WERI-Rb-1 (cell line): ENCODE measurements around the gene KCNJ5.

Source experiments
- DNase-seq: peaks from one replicate; pipeline ENCODE4 v3.0.0-alpha.2; 2020
- H3K27ac ChIP-seq: fragments of 250-450 bp; sonication (Bioruptor Pico); 2 replicates; pipeline ENCODE4 v1.5.1; 2020; ENCODE audit warnings: mild to moderate bottlenecking, moderate library complexity
- H3K27me3 ChIP-seq: fragments of 250-450 bp; sonication (Bioruptor Pico); 2 replicates; pipeline ENCODE4 v1.5.1; 2021; ENCODE audit warnings: mild to moderate bottlenecking, low read depth, moderate library complexity; ENCODE audit not compliant: insufficient read depth, severe bottlenecking
- H3K36me3 ChIP-seq: fragments of 250-450 bp; sonication (Bioruptor Pico); 2 replicates; pipeline ENCODE4 v1.5.1; 2020; ENCODE audit warnings: mild to moderate bottlenecking, moderate library complexity
- H3K4me3 ChIP-seq: 2 replicates; pipeline ENCODE4 v1.5.1; 2011; ENCODE audit warnings: low read depth, mild to moderate bottlenecking, control low read depth, low read length
- H3K9me3 ChIP-seq: fragments of 250-450 bp; sonication (Bioruptor Pico); 2 replicates; pipeline ENCODE4 v1.5.1; 2021; ENCODE audit warnings: mild to moderate bottlenecking, moderate library complexity; ENCODE audit not compliant: severe bottlenecking
- TF ChIP-seq, protein P1 (sequence below): IDR thresholded peaks from 2 replicates; pipeline ENCODE4 v1.5.1; 2011; ENCODE audit warnings: low read depth, mild to moderate bottlenecking, control low read depth, inconsistent platforms, low read length

KCNJ5 gene

DNA sequence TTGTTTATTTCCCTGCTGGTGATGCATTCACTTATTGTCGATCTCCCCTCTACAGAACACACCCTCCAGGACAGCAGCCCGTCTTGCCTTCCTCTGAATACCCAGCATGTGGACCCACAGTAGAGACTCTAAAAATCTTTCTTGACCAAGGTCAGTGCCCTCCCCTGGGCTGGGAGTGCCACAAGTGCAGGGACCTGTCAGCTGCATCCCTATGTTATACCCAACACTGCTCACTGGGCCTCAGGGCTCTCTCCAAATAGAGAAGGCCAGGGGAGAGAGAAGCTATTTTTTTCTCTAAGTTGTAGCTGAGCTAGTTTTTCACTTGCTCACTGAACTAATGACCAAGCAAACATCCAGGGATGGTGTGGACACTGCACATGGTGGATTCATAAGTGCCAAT lies 33.8 kb upstream of the KCNJ5 start:
- no peak overlapping the region for H3K4me3 ChIP-seq
- no peaks in the 10 kb centered on the region for H3K9me3 ChIP-seq
- TF ChIP-seq, protein P1, sequence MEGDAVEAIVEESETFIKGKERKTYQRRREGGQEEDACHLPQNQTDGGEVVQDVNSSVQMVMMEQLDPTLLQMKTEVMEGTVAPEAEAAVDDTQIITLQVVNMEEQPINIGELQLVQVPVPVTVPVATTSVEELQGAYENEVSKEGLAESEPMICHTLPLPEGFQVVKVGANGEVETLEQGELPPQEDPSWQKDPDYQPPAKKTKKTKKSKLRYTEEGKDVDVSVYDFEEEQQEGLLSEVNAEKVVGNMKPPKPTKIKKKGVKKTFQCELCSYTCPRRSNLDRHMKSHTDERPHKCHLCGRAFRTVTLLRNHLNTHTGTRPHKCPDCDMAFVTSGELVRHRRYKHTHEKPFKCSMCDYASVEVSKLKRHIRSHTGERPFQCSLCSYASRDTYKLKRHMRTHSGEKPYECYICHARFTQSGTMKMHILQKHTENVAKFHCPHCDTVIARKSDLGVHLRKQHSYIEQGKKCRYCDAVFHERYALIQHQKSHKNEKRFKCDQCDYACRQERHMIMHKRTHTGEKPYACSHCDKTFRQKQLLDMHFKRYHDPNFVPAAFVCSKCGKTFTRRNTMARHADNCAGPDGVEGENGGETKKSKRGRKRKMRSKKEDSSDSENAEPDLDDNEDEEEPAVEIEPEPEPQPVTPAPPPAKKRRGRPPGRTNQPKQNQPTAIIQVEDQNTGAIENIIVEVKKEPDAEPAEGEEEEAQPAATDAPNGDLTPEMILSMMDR = no peak
- H3K27ac ChIP-seq = no peak overlapping the region
- no peak for DNase-seq
- H3K36me3 ChIP-seq = no peaks in the 10 kb centered on the region
- peaks cover 2% of the 10 kb centered on the region for H3K27me3 ChIP-seq

DNA sequence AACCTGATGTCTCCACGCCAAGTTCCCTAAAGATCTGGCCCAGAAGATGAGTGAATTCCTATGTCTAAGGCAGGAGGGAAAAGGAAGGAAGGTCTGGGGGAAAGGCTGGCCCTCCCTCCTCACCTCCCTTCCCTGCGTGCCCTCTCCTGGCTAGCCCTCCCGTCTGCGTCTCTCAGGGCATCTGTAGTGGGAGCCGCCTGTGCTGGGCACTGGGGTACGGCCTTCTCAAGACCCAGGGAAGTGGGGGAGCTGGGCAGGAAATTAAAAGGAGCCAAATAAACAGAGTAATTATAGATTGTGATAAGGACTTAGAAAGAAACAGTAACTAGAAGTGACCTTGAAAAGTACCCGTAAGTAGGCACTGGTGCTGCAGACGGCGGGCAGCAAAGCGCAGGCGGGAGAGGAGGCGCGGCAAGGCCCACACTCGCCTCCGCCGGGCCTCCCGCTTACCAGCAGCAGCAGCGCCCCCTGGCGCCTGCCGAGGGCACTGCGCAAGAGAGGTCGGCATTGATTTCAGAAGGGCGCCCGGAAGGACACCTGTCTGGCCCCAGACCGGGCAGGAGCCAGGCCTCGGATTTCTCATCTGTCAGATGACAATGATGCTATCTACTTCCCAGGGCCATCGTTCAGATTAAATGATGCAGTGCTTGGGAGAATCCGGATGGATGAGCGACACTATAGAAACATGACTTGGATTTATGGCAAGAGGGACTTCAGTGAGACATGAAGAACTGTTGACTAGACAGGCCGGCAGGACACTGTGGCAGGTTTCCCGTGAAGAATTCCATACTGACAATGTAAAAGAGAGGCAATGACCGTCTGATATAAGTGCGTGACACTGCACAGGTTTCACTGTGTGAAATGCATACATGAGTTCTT lies 31.4 kb upstream of the KCNJ5 start:
- no peaks in the 10 kb centered on the region for H3K9me3 ChIP-seq
- TF ChIP-seq, protein P1 = peak; percentile 93
- H3K36me3 ChIP-seq = no peaks in the 10 kb centered on the region
- no peak overlapping the region for H3K27ac ChIP-seq
- peaks cover 2% of the 10 kb centered on the region for H3K27me3 ChIP-seq
- no peak overlapping the region for H3K4me3 ChIP-seq
- DNase-seq = peak; percentile 75

DNA sequence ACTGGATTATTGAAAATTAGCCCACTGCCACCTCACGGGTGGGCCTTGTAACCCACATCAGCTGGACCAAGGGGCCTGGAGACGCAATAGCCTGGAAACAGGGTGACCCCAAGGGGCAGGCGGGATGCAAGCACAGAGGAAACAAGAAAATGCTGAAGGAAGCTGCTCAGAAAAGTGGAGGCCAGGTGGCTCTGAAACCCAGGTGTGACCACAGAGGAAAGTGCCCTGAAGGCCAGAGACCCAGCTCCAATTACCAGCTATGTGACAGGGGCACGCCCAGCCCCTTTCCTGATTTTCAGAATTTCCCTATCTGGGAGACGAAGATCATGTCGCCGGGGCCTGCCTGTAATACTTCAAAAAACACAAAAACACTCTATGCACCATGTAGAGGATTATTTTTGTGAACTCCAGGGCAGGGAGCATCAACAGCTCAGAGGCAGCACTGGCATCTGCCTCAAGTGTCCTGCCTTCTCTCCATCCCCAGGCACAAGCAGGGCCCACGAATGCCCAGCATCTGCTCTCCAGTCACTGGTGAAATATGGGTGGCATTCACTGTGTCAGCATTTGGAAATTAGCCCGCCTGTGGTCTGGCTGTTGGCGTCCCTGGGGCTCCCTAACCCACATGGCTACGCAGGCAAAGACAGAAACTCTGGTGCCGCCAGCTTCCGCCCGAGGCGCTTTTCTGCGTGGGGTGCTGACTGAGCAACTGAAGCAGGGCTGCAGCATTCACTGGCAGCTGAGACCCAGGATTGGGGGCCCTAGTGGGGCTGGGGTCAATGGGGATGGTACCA lies 30.4 kb upstream of the KCNJ5 start:
- Histone ChIP-seq H3K27ac (no peak overlapping the region), H3K36me3 (no peaks in the 10 kb centered on the region), H3K27me3 (peaks cover 2% of the 10 kb centered on the region), H3K4me3 (no peak overlapping the region), H3K9me3 (no peaks in the 10 kb centered on the region)
- DNase-seq = no peak
- TF ChIP-seq, protein P1 = no peak

DNA sequence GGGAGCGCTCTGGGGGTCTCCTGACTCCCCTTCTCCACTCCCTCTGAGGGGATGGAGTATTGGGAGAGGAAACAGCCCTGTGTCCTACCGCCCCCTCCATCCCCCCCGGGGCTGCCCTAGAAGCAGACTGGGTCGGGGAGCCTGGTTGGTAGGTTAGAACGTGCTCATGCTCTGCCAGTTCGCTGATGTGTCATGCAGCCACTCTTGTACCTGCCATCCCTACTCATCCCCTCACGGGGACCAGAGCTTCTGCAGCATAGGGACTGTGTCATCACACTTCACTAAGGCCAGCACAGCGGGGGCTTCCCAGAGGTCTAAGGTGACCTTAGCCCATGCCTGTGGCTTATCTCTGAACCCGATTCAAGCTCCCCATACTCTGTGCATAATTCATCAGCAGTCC lies 28.8 kb upstream of the KCNJ5 start:
- DNase-seq = no peak
- Histone ChIP-seq H3K36me3 (no peaks in the 10 kb centered on the region), H3K27me3 (peaks cover 2% of the 10 kb centered on the region), H3K27ac (no peak overlapping the region), H3K9me3 (no peaks in the 10 kb centered on the region), H3K4me3 (no peak overlapping the region)
- TF ChIP-seq, protein P1 = no peak

DNA sequence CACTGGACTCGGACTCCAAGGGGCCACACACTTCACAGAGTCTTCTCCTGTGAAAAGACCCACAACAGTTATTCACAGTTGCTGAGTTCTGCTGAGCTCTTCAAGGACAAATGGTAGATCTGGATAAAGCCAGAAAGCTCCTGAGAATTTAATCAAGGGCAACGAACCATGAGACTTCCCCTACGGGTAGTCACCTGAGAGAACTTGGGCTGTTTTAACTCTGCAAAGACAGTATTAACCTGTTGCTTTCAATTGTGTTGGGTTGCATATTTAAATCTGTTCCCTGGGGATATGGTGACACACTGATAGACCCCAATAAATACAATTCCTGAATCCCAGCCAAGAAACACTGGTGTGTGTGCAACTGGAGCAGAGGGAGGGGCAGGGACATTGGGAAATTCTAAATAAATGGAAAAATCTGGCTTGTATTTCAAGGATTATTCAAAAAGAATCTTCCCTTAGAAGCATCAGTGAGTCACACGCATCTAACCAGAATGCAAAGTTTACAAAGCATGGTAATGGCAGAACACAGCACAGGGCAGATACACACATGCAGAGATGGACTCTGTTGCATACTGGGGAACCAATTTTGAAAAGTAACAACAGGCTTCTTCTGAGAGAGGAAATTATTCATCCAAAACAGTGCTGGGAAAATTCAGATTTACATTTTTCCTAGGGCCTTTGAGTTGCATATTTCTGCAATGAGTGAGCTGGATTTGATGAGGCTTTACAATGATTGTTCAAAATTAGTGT lies 28.1 kb upstream of the KCNJ5 start:
- TF ChIP-seq, protein P1 = no peak
- Histone ChIP-seq H3K9me3 (no peaks in the 10 kb centered on the region), H3K4me3 (no peak overlapping the region), H3K27me3 (peaks cover 2% of the 10 kb centered on the region), H3K27ac (no peak overlapping the region), H3K36me3 (no peaks in the 10 kb centered on the region)
- DNase-seq = no peak
